Brain pericyte (primary cell): ENCODE measurements around the gene ANKRD13D.

Source experiments
- DNase-seq: peaks from one replicate; pipeline ENCODE4 v3.0.0-alpha.2; 2012; ENCODE audit warnings: low read depth, low spot score

Gene ANKRD13D

DNA sequence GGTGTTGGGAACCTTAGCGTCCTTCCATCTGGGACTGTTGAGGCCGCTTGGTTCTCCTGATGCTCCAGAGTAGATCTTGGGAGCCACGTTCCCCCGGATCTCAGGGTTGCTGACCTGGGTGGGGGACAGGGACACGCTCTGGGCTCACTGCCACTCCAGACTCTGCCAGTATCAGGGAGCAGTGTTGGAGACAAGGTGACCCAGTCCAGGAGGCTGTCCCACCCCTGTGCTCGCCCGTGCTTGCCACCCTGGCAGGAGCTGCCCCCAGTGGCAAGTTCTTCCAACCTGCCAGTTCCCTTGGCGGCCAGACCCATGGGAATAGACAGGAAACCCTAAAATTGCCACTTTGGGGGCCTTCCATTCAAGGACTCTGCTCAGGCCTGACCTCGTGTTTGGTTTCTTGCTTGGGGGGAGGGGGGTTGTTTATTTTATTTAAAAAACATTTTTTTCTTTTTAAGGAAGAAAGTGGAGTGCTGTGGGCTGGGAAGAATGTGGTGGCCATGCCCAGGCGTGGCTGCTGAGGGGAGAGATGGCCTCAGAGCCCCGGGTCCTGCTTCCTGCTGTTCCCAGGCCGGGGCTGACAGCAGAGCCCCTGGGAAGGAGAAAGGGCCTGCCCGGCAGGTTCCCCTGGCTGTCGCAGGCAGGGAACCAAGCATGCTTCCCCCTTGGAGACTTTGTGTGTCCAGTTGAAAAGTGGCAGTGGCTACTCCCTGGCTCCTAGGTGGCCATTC, 15.7 kb upstream of the ANKRD13D start:
- DNase-seq = no peak

DNA sequence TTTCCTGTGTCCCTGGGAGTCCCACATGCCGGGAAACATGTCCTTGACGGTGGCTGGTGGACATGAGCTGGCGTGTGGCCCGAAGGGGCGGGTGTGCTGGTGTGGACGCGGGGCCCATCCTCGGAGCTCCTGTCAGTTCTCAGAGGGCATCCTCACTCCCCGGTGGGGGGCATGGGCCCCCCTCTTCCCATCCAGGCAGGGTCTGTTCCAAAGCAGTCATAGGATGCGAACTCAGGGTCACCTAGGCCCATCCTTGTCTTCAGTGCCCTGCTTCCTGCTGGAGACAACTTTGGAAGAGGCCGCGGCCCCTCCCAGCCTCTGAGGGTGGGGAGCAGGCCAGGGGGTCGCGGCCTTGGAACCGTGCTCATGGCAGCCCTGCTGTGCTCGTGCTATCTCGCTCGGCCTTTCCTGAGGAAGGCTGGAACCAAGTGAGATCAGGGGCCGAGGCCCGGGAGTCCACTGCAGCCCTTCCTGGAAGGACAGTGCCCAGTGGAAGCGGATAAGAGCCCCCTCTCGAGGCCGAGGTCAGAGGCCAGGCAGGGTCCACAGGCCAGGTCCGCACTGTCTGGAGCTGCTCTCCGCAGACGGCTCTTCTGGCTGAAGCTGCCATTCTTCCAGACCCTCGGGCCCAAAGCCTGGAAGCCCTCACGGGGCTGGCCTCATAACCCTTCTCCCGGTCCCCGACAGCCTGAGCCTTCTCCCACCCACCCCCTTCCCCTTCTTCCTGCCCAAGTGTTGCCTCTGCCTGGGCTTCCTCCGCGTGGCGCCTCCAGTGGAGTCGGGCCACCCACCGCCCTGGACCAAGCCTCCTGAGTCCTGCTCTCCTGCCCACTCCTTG, 14.1 kb upstream of the ANKRD13D start:
- no peak for DNase-seq

DNA sequence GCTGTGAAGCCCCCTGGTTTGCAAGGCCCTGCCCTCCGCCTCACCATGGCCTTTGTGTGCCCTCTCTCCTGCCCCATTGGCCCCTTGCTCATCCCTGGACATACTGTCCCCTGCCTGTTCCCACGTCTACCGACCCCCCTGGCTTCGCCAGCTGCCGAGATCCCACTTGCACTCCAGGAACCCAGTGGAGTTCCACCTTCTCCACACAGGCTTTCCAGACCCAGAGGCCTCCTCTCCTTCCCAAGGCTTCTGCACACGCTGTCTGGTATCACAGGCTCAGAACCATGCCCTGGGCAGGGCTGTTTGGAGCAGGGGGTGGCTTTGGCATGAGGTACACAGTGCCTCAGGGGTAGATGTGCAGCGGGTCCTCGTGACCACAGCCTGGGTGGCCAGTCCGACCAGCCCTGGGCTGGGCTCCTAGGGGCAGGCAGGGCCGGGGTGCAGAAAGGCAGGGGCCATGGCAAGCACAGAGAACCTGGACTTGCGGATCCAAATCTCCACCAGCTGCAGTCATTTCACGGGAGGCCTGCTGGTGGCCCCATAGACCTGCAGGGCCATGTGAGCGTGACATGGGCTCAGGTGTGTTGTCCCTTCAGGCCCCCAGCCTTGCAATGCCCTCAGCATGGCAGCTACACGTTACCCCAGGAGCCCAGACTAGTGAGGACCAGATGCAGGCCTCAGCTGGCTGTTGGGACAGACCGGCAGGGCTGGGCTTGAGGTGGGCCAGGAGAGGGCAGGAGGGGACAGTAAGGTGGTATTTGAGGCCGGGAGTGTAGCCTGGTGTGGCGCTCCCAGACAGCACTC, 13.3 kb upstream of the ANKRD13D start:
- no peak for DNase-seq

DNA sequence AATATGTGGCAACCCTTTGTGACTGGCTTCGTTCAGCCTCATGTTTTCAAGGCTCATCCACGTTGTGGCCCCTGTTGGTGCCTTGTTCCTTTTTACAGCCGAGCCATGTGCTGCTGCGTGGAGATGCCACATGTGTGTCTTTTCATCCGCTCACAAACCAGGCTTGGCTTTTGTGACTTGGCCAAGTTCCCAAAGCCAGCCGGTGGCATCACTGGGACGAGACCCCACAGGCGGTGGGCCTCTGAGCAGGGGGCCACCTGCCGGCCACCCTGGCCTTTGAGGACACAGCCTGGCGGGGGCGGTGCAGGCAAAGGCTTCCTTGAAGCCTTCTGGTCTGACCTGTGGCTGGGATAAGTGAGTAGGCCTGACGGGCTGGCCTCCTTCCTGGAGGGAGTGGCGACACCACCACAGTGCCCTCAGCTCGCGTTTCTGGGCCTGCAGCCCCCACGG, 12.3 kb upstream of the ANKRD13D start:
- no peak for DNase-seq

DNA sequence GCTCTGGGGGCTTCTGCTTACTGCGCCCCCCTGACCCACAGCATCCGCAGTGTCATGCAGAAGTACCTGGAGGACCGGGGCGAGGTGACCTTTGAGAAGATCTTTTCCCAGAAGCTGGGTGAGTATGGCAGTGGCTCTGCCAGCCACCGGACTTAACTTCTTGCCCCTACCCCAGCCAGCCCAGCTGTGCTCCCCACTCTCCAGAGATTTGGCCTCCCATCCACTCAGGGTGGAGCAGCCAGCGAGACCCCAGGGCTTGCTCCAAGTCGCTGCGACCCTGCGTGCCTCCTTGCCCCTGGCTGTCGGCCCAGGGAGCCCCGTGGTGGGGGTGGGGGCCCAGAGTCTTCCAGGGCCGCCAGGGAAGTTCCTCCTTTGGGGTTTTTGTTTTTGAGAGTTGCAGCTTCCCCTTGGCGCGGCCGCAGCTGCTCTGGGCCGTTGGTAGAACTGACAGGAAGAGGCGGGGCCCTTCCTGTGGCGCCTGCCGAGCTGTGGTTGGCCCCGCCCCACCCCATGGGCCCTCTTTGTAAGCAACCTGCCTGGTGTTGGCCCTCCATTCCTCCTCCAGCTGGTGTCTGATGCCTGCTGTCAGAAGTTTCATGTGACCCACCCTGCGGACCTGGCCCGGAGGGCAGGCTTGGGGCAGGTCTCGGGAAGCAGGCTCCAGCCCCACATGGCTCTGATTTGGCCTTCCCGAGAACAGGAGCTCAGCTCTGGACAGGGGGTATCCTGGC, 11.7 kb upstream of the ANKRD13D start:
- no peak for DNase-seq

DNA sequence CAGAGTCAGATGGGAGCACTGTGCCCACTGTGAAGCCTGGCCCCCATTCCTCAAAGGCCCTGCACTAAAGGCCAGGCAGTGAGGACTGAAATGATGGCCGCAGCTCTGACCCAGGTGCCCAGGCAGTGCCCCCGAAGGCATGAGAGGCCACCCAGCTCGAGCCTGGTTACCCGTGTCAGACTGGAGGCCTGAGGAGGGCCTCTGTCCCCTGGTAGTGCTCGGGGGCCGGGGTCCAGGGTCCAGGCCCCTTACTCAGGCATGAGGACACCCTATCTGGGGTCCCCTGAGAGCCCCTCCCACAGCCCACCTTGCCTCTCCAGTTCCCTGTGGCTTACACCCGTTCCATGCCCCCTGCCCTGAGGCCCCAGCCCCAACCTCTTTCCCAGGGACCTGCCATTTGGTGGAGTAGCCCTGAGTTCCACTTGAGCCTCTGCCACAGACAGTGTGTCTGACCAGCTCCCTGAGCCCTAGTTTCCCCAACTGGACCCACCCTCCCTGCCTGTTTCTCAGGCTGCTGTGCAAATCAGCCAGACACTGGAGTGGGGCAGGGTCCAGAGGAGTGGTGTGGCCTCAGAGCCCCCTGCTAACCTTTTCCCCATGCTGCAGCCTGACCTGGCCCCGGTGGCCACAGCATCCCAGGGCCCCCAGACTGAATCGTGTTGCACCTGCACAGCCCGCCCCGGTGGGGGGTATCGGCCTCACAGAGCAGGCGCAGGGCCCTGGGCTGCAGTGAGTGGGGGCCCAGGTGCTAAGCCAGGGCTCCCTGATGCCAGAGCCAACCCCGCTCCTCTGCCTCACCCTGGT, 10.8 kb upstream of the ANKRD13D start:
- DNase-seq = no peak

DNA sequence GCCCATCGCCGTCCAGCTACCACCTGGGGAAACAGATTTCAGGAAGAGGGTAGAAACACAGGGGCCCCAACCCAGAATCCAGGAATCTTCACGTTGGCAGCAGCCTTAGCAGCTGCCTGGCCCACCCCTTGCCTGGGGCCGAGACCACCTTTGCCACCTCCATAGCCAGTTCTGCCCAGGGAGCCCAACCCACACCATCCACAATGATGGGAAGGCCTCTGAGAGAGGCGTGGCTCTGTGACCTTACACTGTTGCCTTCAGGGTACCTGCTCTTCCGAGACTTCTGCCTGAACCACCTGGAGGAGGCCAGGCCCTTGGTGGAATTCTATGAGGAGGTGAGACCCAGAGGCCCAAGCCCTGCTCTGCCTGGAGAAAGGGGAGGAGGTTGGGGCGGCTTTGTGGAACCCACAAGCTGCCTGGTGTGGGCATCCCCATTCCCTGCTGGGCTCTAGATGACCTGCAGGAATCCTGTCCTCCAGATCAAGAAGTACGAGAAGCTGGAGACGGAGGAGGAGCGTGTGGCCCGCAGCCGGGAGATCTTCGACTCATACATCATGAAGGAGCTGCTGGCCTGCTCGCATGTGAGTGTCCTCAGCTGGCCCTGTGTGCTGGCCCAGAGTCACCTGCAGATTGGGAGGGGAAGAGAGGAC, 10.0 kb upstream of the ANKRD13D start:
- DNase-seq = no peak

DNA sequence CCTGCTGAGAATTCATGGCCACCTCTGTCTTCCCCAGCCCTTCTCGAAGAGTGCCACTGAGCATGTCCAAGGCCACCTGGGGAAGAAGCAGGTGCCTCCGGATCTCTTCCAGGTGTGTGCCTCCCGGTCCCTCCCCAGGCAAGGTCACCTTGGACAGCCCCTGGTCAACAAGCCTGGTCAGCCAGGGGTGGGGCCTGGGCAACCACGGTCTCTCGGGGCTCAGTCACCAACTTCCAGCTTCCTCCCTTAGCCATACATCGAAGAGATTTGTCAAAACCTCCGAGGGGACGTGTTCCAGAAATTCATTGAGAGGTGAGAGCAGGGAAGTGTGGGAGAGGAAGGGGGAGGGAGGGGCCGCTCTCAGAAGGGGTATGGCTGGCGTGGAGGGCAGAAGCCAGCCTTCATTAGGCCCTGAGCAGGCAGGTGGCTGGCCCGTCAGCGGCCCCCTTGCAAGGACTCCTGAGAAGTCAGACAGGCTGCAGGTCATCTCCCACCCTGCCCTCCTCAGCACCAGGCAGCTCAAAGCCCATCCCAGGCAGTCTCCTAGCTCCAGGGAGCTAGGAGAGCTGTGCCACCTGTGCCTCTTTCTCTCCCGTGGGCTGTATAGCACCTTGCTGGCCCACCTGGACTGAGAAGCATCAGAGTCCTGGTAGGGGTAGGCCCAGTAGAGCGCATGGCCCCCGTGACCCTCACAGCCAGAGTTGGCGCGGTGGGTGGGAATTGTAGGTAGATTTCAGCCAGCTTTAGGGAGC, 9.3 kb upstream of the ANKRD13D start:
- DNase-seq = no peak

DNA sequence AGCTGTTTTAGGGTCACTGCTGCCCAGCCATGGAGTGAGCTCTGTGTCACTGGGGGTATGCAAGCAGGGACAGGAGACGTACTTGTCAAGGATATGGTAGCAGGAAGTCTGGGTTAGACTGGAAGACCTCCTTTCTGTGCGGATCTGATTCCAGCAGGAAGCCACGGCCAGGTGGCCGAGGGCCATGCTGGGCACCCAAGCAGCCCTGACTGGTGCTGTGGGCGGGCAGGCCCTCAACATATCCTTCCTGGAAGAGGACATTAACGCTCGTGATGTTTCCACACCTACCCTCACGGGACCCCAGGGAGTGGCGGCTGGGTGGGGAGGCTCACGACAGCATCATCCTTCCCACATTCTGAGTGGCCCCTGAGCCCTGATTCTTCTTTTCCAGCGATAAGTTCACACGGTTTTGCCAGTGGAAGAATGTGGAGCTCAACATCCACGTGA, 8.7 kb upstream of the ANKRD13D start:
- DNase-seq = no peak

DNA sequence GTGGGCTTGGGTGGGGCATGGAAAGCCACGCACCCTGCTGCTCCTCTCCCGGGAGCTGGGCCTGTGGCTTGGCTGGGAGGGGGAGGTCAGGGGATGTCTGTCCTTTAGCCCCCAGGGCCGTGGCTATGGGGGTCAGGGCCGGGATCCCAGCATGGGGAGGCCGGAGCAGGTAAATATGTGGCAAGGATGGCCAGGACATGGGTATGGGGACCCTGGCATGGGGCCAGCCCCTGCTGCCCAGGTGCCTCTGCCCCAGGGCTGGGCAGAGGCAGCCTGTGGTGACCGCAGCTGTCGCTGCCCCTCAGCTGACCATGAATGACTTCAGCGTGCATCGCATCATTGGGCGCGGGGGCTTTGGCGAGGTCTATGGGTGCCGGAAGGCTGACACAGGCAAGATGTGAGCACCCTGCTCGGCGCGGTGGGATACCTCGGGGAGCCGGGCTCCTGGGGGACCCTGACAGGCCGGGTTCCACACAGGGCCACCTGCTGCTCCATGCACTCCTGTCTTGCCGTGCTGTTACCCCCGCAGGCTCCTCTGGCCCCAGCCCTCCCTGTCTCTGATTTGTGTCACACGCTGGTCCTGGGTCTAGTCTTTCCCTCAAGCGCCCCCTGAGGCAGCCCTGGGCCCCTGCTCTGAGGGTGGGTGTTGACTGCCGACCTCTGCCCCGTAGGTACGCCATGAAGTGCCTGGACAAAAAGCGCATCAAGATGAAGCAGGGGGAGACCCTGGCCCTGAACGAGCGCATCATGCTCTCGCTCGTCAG, 8.1 kb upstream of the ANKRD13D start:
- no peak for DNase-seq

DNA sequence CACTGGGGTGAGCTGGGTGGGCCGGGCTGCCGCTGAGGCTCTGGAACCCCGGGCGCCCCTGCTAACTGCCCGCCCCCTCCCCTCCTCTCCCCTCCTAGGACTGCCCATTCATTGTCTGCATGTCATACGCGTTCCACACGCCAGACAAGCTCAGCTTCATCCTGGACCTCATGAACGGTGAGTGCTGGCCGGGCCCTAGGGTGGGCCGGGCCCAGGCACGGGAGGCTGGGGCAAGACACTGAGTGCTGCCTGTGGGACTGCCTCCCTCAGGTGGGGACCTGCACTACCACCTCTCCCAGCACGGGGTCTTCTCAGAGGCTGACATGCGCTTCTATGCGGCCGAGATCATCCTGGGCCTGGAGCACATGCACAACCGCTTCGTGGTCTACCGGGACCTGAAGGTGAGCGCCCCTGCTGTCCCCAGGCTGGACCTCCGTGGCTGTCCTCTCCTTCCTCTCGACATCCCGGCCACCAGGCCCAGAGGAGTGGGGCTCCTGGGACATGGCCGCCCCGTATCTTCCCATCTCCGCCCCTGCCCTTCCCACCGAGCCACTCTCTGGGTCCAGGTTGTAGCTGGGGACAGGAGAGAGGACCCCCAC, 7.5 kb upstream of the ANKRD13D start:
- no peak for DNase-seq

DNA sequence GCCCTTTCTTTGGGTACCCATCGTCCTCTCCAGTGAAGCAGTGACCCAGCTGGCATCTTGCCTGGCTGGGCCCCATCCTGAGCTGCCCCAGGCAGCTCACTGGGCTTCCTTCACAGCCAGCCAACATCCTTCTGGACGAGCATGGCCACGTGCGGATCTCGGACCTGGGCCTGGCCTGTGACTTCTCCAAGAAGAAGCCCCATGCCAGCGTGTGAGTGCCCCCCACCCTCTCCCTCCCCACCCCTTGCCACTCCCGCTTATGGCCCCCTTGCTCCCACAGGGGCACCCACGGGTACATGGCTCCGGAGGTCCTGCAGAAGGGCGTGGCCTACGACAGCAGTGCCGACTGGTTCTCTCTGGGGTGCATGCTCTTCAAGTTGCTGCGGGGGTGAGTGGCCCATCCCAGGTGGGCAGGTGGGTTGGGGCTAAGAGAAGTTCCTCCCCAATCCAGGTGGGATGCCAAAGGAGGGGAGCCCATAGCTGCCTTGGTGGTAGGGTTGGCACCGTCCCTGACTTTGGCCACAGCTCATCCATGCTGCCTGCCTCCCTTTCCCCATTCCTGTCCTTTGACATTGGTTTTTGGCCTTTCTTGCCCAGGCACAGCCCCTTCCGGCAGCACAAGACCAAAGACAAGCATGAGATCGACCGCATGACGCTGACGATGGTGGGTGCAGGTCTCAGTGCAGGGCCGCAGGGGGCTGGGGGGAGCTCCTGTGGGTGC, 6.8 kb upstream of the ANKRD13D start:
- no peak for DNase-seq

DNA sequence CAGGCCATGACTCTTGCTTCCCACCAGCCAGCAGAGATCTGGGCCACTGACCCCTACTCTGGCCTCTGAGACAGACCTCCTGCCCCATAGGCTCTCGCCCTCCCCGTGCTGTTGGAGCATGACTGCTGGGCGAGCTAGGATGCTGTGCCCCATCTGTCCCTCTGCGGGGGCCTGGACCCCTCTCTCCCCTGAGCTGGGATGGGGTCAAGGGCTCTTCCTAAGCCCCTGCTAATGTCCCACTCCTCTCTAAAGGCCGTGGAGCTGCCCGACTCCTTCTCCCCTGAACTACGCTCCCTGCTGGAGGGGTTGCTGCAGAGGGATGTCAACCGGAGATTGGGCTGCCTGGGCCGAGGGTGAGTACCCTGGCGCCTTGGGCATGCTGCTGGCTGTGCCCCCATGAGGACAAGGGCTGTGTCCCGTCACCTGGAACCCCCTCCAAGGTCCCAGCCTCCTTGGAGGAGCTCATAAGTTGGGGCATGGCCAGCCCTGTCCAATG, 6.2 kb upstream of the ANKRD13D start:
- DNase-seq = no peak

DNA sequence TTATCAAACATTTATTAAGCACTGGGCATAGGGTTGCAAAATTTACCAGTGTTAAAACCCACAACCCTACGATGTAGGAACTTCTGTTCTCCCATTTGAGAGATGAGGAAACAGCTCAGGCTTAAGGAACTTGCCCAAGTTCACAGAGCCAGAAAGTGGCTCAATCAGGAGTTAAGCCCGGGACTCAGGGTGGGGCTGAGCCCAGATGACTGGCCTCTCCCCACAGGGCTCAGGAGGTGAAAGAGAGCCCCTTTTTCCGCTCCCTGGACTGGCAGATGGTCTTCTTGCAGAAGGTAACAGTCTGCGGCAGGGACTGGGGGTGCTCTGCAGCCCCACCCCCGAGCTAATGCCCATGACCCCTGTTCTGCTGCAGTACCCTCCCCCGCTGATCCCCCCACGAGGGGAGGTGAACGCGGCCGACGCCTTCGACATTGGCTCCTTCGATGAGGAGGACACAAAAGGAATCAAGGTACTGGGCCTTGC, 5.6 kb upstream of the ANKRD13D start:
- DNase-seq = no peak

DNA sequence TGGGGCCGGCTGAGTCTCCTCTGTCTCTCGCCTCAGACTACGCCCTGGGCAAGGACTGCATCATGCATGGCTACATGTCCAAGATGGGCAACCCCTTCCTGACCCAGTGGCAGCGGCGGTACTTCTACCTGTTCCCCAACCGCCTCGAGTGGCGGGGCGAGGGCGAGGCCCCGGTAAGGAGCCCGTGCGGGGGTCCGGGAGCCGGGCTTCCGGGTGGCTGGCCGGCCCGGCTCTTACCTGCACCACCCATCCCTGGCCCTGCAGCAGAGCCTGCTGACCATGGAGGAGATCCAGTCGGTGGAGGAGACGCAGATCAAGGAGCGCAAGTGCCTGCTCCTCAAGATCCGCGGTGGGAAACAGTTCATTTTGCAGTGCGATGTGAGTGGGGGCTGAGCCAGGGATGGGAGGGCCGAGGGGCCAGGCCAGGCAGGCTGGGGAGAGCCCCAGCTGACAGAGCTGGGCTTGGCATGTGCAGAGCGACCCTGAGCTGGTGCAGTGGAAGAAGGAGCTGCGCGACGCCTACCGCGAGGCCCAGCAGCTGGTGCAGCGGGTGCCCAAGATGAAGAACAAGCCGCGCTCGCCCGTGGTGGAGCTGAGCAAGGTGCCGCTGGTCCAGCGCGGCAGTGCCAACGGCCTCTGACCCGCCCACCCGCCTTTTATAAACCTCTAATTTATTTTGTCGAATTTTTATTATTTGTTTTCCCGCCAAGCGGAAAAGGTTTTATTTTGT, 4.1 kb upstream of the ANKRD13D start:
- no peak for DNase-seq
